DOHH2 (cell line): ENCODE data around the gene PPP6R1.

ENCODE experiments used
- EZH2phosphoT487 ChIP-seq: fragments of 200-600 bp; sonication (generic); IDR thresholded peaks from 2 replicates; pipeline ENCODE4 v1.6.1; 2017; ENCODE audit warnings: borderline replicate concordance, mild to moderate bottlenecking, antibody characterized with exemption, low read length, moderate library complexity, mixed read lengths
- TF ChIP-seq, protein P1 (sequence below): fragments of 200-600 bp; sonication (generic); IDR thresholded peaks from one replicate; pipeline ENCODE4 v1.5.1; 2014; ENCODE audit warnings: antibody characterized with exemption, mild to moderate bottlenecking, low read depth, low read length; ENCODE audit not compliant: poor library complexity, severe bottlenecking

DNA sequence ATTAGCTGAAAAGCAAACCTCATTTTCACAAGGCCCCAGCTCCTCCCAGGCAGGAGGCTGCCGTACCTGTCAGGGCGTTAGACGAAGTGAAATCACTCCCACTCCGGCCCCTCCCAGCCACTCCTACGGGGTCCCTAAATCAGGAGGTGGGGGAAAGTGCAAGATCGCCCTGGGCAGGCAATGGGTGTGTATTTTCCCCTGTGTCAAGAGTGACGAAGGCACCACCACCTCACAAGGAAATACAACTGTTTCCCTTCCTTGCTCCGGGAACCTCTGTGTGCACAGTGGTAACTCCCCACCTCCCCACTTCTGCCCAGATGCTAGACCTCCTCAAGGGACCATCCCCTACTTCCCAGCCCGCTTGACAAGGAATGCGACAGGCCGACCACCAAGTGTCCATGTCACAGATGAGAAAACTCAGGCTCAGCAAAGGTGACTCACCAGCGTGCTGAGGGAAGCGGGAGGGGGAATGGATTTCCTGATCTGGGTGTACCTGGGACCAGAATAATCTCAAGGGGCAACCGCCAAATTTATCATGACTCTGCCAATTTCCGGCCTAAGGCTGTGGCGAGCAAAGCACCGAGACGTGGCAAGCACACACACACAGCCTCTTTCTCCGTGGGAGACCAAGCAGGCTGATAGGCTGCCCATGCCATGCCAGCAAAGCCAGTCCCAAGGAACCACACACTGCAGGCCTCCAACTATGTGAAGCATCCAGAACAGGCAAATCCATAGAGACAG is 7.3 kb downstream of the PPP6R1 start:
- TF ChIP-seq, protein P1, sequence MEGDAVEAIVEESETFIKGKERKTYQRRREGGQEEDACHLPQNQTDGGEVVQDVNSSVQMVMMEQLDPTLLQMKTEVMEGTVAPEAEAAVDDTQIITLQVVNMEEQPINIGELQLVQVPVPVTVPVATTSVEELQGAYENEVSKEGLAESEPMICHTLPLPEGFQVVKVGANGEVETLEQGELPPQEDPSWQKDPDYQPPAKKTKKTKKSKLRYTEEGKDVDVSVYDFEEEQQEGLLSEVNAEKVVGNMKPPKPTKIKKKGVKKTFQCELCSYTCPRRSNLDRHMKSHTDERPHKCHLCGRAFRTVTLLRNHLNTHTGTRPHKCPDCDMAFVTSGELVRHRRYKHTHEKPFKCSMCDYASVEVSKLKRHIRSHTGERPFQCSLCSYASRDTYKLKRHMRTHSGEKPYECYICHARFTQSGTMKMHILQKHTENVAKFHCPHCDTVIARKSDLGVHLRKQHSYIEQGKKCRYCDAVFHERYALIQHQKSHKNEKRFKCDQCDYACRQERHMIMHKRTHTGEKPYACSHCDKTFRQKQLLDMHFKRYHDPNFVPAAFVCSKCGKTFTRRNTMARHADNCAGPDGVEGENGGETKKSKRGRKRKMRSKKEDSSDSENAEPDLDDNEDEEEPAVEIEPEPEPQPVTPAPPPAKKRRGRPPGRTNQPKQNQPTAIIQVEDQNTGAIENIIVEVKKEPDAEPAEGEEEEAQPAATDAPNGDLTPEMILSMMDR = no peak
- no peak for TF ChIP-seq EZH2phosphoT487
